Measurements from ENCODE around the gene MGLL. TPM values are rescaled to one million over a fixed set of nuclear protein-coding genes. Genes with fewer than 3 reads are reported as not detected.

Gene MGLL
- total RNA-seq, 2 experiments from 2014 or later: 19.2 to 21.6 TPM

DNA sequence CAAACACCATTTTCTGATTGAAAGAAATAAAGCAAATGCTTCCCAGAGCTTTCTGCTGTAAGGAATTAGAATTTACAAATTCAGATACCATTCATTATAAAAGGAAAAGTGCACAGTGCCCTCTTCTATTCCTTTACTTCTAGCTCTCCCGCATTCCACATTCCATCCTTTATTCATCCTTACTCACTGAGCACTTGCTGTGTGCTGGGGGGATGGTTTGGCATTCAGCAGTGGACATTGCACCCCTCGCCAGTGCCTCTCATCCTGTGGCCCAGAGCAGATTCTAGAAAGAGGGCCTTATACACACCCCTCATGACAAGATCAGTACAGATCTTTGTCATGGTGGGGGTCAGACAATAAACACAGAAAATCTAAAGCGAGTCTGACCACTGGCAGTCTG, 73.0 kb downstream of the MGLL start:
- BruUV-seq (replicated peaks): no TSS peak

GRCh38 chr3:127748754-127749327, 73.5 kb downstream of the MGLL start:
- TF ChIP-seq, protein P1, sequence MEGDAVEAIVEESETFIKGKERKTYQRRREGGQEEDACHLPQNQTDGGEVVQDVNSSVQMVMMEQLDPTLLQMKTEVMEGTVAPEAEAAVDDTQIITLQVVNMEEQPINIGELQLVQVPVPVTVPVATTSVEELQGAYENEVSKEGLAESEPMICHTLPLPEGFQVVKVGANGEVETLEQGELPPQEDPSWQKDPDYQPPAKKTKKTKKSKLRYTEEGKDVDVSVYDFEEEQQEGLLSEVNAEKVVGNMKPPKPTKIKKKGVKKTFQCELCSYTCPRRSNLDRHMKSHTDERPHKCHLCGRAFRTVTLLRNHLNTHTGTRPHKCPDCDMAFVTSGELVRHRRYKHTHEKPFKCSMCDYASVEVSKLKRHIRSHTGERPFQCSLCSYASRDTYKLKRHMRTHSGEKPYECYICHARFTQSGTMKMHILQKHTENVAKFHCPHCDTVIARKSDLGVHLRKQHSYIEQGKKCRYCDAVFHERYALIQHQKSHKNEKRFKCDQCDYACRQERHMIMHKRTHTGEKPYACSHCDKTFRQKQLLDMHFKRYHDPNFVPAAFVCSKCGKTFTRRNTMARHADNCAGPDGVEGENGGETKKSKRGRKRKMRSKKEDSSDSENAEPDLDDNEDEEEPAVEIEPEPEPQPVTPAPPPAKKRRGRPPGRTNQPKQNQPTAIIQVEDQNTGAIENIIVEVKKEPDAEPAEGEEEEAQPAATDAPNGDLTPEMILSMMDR (conservative IDR thresholded peaks at IDR 0.05; ENCODE audit: low read length): no peak
- no peak for TF ChIP-seq EZH2phosphoT487 (IDR thresholded peaks at IDR 0.05; ENCODE audit: borderline replicate concordance, low read depth, low read length)
- intact Hi-C loops (cut with micrococcal nuclease; ENCODE audit: unreplicated experiment): no loop called here
- Histone ChIP-seq H3K9me3 (ENCODE audit: low read length) (no peaks in the 10 kb centered on the region), H3K4me1 (ENCODE audit: insufficient read depth, low read length, poor library complexity, severe bottlenecking) (peaks cover 26% of the 10 kb centered on the region), H4K20me1 (ENCODE audit: insufficient read depth, low read length) (no peaks in the 10 kb centered on the region), H3K4me3 (ENCODE audit: low read depth, low read length, poor library complexity, severe bottlenecking) (no peak overlapping the region), H3K4me2 (ENCODE audit: low read length) (no peak overlapping the region), H3K36me3 (ENCODE audit: insufficient read depth, low read length) (no peaks in the 10 kb centered on the region), H3K9me2 (ENCODE audit: insufficient read depth, low read length) (no peaks in the 10 kb centered on the region), H3K27ac (ENCODE audit: low read depth, low read length, poor library complexity, severe bottlenecking) (no peak overlapping the region), H2AFZ (ENCODE audit: low read length) (no peak overlapping the region), H3K79me2 (ENCODE audit: insufficient read depth, low read depth, low read length) (no peaks in the 10 kb centered on the region)
- ChIA-PET POLR2A (interaction anchor here (0.9 to 2.9 kb wide), 2 partner anchors 13 to 14 kb away, joined by 3 to 8 read pairs; no protein-coding TSS in a partner anchor), CTCF (ENCODE audit: unreplicated experiment) (interaction anchor here (0.6 kb wide), 1 partner anchor 9 kb away, joined by 3 read pairs; no protein-coding TSS in a partner anchor)
- DNase-seq (ENCODE audit: low spot score): no peak
- BruUV-seq (replicated peaks): no TSS peak

More for the DNA sequence above, 73.0 kb downstream of the MGLL start:
- CTCF ChIA-PET (ENCODE audit: unreplicated experiment): no interaction called here
- Histone ChIP-seq H3K36me3 (ENCODE audit: insufficient read depth, low read length) (no peaks in the 10 kb centered on the region), H2AFZ (ENCODE audit: low read length) (peak overlapping the region; percentile 40; the same call in 1 of the 2 replicates), H3K4me2 (ENCODE audit: low read length) (0 out of 2 replicates have a peak overlapping the region, but pooled peaks have one; percentile 1), H3K9me2 (ENCODE audit: insufficient read depth, low read length) (no peaks in the 10 kb centered on the region), H3K79me2 (ENCODE audit: insufficient read depth, low read depth, low read length) (no peaks in the 10 kb centered on the region), H4K20me1 (ENCODE audit: insufficient read depth, low read length) (no peaks in the 10 kb centered on the region), H3K4me3 (ENCODE audit: low read depth, low read length, poor library complexity, severe bottlenecking) (no peak overlapping the region), H3K27ac (ENCODE audit: low read depth, low read length, poor library complexity, severe bottlenecking) (no peak overlapping the region), H3K9me3 (ENCODE audit: low read length) (no peaks in the 10 kb centered on the region), H3K4me1 (ENCODE audit: insufficient read depth, low read length, poor library complexity, severe bottlenecking) (peaks cover 26% of the 10 kb centered on the region)
- intact Hi-C loops (cut with micrococcal nuclease; ENCODE audit: unreplicated experiment): no loop called here
- TF ChIP-seq, protein P1 (conservative IDR thresholded peaks at IDR 0.05; ENCODE audit: low read length): no peak
- no peak for TF ChIP-seq EZH2phosphoT487 (IDR thresholded peaks at IDR 0.05; ENCODE audit: borderline replicate concordance, low read depth, low read length)
- DNase-seq (ENCODE audit: low spot score): no peak
- POLR2A ChIA-PET: interaction anchor here (0.9 to 2.9 kb wide), 3 partner anchors 13 to 16 kb away, joined by 3 to 8 read pairs (median 5); no protein-coding TSS in a partner anchor

Data from OCI-LY7 (cell line).